ENCODE results near the gene GALNT7.

The GALNT7 gene

DNA sequence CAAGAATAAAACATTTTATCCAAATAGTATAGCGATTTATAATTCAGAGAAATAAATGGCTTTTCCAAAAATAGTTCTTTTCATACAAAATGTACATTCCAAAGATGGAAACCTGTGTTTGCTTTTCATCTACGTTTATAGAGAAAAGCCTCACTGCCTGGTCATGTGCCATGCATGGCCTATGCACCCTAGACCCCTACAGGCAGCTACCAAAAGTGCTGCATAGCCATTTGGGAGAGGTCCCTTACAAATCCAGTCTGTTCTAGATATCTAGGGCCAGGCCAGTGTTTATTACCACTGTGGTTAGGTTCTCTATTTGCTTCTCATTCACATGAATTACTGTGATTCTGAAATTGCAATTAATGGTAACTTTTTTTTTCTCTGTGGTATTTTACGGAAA lies 148.4 kb downstream of the GALNT7 start:
- no peak for DNase-seq

DNA sequence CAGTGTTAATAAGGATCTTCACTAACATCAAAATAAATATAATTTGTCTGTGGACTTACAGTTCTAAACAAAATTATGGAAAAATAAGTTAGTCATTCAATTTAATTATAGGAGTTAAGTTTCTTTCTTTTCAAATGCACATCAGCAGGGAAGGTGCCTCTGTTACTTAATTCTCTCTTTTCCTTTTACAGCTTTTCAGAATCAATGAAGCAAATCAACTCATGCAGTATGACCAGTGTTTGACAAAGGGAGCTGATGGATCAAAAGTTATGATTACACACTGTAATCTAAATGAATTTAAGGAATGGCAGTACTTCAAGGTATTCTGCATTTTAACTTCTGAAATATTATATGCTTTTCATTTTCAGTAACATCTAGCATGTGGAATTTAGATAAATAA lies 149.6 kb downstream of the GALNT7 start:
- no peak for DNase-seq

DNA sequence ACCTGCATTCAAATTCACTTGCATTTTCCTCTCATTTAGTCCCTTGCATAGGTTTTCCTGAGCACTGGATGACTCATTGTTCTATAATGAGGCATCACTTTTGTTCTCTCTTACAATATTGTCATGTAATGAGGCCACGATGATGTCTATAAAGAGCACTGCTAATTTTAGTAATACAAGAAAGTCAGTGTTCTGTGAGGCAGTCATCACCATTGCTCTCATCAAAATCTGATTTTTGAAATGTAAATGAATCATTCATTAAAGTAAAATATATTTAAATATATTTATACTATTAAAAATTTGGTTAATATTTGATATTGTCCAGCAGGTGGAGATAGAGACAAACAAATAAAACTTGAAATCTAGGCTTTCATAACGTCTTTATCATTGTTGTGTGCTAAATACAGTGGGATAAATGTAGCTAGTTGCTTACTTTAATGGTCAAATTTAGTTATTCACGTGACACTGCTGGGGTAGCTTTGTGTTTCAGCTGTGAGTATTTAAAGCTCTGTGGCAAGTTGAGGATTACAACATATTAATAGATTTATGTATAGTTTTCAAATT lies 150.1 kb downstream of the GALNT7 start:
- peak; percentile 42 for DNase-seq

DNA sequence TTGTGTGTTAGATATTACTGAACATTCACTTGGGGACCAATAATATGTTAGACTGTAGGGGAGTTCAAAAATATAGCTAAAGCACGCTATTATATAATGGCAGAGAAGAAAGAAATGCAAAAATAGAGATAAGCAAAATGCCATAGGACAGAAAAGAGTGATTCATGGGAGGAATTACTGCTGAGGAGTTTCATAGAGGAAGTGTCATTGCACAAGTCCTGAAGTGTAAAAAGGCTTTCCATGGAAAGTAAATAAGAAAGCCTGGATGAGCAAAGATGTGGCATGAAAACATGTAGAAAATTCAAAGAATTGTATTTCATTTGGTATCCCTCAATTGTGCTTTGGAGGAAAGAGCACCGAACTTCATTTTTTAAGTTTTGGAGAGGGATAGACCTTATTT lies 151.1 kb downstream of the GALNT7 start:
- DNase-seq: no peak

DNA sequence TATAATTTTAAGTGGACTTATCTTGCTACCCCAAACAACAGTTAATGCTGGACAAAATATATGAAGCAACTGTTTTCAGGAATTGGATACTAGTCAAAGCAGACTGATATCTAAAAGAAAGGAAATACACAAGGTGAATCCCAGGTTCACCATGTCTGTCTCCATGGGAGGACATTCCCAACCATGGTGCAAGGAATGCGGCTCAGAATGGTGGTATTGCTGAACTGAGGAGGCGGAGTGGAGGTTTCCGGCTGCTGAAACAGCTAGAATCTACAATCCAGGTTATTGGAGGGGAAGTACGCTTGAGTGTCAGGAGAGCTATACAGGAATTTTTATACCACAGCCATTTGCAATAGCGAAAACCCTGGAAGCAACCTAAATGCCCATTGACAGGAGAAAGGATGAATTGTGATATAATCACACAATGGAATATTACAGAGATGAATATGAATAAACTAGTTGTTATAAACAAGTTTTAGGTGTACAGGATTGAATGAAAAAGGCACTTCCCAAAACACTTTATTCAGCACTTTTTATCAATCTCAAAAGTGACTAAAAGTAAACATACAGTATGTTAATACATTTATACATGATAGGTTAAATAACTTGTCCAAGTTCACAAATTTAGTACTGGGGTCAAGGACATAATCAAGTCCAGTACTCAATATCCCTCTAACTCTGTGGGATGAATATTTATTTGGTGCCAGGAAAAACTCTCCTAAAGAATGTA lies 156.6 kb downstream of the GALNT7 start:
- DNase-seq: no peak

DNA sequence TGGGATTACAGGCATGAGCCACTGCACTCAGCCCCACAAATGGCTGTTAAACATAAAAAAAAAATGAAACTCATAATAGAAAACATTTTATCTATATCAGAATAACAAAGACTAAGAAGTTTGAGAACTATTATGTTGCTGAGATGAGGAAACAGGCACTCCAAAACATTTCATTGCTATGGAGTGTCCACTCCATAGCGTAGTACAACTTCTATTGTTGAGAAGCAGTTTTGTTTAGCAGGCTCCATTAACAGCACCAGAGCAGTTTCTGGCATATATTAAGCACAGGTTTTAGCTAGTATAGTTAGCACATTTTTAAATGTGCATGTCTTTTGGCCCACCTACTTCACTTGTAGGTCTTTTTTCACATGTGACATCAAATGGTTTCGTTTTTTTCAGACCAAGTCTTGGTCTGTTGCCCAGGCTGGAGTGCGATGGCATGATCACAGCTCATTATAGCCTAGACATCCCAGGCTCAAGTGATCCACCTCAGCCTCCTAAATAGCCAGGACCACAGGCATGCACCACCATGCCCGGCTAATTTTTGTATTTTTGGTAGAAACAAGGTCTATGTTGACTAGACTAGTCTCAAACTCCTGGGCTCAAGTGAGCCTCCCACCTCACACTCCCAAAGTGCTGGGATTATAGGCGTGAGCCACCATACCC lies 159.8 kb downstream of the GALNT7 start:
- DNase-seq: no peak

DNA sequence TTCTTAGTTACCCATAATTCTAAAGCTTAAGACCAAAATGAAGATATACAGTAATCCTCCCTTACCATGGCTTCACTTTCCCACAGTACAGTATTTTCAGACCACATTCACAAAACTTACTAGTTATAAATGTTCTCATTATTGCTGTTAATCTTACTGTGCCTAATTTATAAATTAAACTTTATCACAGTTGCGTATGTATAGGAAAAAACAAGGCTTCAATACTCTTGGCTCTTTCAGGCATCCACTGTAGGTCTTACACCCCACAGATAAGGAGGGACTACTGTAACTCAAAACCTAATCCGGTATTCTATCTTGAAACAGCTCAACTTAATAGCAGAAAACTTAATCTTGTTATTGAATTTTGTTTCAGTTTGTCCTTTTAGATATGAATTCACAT lies 162.0 kb downstream of the GALNT7 start:
- no peak for DNase-seq

DNA sequence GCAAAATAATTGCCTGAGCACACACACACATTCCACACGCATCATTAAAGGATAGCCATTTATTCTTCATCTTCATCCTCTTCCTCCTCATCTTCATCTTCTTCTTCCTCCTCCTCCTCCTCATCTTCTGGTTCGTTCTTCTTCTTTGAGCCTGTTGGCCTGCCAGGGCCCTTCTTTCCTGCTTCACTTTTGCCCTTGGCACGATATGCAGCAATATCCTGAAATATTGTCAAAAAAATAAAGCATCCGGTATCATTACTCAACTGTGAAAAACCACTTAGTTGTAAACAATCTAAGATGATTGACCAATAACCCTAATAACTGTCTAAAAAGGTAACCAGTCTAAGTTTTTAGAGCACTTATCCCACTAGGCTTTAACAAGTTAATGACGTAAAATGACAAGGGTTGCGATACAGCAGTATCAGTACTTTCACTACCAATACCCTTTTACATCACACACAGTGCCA lies 163.4 kb downstream of the GALNT7 start:
- DNase-seq: peak; percentile 47

DNA sequence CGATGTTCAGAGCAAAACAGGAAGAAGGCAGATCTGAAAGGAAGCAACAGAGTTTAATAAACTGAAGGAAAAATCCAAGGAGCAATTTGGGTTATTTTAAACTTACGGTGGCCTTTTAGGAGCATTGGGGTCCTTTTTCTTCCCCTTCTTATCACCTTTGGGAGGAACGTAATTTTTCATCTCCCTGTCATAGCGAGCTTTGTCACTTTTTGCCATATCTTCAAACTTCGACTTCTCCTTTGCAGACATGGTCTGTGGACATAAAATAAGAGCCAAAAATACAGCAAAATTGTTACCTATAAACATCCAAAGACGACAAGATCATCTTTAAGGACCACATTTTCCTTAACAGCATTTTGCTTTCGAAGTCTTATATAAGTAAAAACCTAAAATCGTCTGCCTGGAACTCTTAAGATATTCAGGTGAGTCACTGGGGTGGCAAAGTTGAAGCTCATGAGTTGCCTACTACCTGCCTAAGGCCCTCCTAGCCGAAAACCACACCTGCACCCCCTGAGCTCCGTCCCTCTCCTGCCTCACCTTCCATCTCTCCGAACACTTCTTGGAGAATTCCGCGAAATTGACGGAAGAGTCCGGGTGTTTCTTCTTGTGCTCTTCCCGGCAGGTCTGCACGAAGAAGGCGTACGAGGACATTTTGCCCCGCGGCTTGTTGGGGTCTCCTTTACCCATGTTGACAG lies 164.5 kb downstream of the GALNT7 start:
- DNase-seq: peak; percentile 26

DNA sequence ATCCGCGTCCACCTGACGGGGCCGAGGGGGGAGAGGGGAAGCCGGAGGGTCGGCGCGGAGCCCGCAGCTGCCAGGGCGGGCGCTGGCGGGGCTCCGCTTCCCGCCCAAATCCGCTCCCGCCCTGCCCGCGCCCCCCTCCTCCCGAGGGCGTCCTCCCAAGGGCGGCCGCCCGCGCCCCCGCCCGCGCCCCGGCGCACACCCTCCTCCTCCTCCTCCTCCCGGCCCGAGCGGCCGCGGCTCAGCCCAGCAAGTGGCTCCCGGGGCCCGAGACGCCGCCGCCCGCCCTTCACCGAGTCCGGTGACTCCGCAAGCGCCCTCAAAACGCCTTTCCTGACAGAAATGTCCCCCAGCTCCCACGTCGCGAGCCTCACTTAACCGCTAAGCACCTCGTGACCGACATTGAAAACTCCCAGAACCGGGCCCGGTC lies 165.1 kb downstream of the GALNT7 start:
- DNase-seq: peak; percentile 41

DNA sequence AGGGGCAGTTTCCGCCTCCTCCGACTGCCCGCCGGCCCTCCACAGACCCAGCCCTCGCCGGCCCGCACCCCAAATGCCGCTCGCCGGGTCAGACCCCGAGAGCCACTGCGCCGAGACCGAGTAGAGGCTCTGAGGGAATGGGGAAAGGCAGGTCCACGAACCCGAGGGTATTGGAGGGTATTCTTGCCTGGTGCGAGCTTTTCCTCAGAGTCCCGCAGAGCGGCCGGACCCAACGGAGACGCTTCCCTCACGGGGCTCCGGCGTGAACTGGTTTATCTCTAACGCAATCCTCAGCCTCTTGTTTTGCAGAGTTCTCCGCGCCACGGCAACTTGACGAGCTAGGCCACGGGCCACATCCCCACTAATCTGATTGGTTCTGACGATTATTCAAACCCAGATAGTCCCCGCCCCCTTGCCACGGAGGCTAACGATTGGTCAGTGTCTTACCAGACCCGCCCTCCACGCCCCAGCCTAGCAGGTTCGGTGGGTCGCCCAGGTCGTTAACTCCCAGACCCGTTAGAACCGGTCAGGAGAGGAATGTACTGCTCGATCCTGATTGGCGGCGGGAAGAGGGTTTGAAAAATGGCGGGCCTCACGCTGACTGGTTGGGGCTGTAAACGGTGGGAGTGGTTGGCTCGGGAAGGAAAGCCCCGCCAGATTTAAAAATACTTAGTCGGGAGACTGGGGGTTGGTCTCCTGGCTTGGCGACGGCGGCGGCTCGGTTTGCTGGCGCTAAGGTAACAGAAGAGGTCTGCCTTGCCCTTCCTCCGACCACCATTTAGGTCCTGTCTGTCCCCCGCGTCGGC lies 165.7 kb downstream of the GALNT7 start, which contains the start of gene HMGB2:
Gene HMGB2, minus strand, starts transcription at position 274 of the 806 bp plus-strand sequence. CDS start 709 bp downstream, outside the sequence.
- peak; percentile 100 for DNase-seq

DNA sequence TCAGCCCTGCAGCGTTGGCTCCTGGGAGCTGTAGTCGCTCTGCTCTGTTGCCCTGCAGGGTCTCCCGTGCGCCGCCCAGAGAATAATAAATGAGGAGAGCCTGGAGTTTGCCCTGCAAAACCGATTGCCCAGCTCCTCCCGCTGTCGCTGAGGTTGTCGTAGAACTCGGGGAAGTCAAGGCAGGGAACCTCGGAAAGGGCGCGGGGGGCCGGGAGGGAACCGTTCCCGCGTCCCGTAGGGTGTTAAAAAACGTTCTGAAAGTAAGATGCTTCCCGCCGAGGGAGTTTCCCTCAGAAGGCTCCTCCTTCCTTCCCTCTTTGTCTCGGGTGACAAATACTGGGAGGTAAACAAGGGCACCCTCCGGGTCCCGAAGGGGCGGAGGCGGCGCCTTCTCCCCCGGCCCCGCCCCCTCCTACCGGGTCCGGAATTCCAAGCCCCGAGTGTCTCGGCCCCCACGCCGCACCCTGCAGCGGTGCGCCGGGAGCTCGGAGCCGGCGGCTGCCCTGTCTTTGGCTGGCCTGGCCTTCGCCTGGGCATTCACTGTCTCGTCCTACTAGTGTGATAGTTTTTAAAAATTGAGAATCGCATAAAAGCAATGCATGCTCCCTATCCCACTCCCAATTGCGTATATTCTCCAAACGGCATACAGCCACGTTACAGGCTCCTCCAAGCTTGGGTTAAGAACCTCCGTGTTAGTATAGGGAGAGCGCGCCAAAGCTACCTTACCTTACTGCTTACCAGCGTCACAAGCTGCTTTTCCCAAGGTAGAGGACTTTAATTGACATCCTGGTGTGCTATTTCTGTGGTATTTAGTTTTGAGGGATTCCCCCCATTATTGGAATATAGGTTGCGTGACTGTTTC lies 166.5 kb downstream of the GALNT7 start:
- peak; percentile 83 for DNase-seq

DNA sequence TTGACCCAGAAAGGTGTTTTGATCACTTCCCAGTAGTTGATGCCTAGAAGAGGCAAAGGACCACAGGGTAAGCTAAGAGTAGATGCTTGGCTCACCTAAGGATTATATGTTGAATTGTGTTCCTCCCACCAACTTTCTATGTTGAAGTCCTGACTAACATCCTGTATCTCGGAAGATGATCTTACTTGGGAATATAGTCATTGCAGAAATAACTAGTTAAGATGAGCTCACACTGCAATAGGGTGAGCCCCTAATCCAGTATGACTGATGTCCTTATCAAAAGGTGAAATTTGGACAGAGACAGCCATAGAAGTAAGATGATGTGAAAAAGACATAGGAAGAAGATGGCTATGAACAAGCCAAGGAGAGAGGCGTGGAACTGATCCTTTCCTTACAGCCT lies 168.9 kb downstream of the GALNT7 start:
- no peak for DNase-seq

DNA sequence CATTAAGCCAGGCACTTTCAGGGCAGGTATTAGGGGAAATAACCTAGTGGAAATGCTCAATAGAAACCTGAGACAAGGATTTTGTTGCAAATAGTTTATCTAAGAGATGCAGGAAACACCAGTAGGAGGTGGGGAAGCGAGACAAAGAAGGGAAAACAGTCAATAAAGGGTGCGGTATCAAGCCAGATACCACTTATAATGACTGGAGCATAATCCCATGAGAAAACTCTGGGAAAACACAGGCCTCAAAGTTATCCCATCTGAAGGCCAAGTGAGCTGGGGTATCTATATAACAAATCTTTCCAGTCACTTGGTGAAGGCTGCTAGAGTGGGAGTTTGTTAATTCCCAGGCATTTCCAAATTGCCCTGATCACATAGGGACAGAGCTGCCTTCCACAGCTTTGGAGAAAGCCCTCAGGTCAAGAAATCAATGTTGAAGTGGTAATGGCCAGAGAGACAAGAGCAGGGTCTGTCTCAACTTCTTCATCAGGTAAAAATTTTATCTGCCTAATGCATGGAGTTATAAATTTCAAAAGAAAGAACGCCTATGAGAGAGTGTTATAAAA lies 175.3 kb downstream of the GALNT7 start:
- no peak for DNase-seq

DNA sequence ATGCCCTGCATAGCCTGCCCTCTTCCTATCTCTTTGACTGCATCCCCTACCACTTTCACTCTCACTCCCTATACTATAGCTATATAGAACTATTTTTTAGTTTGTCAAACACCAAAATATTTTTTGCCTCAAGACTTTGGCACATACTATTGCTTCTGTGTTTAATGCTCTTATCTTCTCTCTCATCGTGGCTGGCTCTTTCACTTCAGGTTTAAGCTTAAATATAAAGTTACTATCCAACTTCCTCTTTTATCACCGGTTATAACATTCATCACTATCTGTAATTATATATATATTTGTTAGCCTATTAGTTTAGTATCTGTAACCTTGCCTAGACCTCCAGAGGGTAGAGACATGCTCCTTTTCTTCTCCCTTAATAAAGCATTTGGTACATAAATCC lies 177.0 kb downstream of the GALNT7 start:
- DNase-seq: no peak

DNA sequence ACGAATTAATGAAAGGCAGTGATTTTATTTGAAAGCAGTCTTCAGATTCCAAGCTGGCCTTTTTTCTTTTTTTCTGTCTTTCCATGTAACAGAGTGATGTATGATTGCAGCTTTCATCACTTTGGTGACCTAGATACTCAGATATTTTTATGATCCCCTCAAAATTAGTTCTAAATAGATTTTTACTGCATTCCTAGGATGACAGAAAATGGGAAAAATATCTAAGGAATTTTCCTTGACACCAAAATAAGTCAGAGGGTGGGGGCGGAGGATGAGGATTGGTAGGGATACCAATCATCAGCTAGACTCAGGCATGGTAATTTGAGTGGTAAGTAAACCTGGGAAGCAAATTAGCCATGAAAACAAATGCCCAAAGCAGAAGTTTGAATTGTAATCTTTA lies 177.5 kb downstream of the GALNT7 start:
- no peak for DNase-seq

DNA sequence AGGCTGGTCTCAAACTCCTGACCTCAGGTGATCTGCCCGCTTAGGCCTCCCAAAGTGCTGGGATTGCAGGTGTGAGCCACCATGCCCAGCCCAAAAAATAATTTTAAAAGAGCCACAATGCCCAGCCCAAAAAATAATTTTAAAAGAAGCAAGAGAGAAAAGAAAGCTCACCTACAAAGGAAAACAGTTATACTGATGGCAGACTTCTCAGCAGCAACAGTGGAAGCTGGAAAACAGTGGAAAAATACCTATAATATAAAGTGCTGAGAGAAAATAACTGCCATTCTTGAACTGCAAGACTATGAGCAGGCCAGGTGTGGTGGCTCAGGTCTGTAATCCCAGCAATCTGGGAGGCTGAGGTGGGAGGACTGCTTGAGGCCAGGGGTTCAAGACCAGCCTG lies 178.9 kb downstream of the GALNT7 start:
- DNase-seq: no peak

DNA sequence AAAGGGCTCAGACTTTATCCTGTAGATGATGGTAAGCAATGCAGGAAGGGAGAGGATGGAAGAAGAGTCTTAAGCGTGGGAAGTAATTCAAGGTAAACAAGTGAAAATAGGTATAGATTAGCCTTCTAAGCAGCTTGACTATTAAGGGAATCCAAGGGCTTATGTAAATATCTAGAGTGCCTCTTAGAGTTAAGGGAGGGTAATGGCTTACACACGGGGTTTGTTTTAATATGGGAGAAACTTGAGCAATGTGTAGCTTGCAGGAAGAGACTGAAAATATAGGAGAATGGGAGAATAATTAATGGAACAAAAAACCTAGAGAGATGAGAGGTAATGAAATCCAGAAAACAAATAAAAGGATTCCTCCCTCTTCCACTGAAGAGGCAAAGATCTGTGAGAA lies 189.3 kb downstream of the GALNT7 start:
- no peak for DNase-seq

DNA sequence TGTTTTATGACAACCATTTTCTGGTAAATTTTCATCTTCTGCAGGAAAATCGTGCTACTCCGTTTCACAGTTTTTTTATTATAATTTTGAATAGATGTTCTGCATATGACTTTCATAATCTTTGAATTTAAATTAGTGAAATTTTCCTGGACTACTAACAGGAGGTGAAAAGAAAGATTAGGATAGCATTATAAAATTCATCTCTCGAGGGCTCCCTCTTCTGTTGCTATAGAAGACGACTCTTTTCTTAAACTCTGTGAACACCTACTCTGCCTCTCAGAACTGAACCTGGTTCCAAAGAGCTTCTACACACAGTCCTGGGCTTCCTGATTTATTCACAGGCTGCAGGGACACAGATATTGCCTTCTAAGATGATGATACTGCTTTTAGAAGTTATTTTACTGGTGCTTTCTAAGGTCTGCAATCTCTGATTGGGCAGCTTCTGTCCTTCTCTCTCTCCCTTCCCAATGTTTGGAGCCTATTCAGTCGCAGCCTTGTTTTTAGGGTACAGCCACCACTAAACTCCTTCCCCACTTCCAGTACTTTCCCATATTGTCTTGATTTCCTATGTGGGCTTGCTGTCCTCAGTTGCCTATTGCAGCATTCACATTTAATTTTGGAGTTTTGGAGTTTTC lies 192.1 kb downstream of the GALNT7 start:
- no peak for DNase-seq

DNA sequence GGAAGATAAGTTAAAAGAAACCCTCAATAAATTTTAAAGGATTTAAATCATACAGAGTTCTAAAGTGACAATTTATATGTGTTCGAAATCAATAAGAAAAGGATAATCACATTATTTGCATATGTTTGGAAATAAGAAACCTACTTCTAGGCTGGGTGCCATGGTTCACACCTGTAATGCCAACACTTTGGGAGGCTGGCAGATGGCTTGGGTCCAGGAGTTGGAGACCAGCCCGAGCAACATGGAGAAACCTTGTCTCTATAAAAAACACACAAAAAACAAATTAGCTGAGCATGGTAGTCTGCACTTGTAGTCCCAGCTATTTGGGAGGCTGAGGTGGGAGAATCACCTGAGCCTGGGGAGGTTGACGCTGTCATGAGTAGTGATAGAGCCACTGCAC lies 194.1 kb downstream of the GALNT7 start:
- no peak for DNase-seq

Data from activated CD4-positive, alpha-beta T cell treated with anti-CD3 and anti-CD28 coated beads, Interleukin-2, amount 50 U/mL, for 16 hours (primary cell).